ENCODE measurements around the gene CDON. TPM values are rescaled to one million over a fixed set of nuclear protein-coding genes. Genes with fewer than 3 reads are reported as not detected.

The CDON gene
- total RNA-seq, 1 donor = 12.3 TPM

GRCh38 chr11:126082251-126083109, 19.8 kb upstream of the CDON start:
- H3K9me3 ChIP-seq (ENCODE audit: low read depth, low read length) = no peaks in the 10 kb centered on the region
- H3K27me3 ChIP-seq (ENCODE audit: insufficient read depth, low read length) = peaks cover 3% of the 10 kb centered on the region
- H4K20me1 ChIP-seq (ENCODE audit: insufficient read depth, low read length) = no peaks in the 10 kb centered on the region
- no peak for DNase-seq (ENCODE audit: insufficient read length, low spot score, missing footprints)
- no peaks in the 10 kb centered on the region for H3K79me2 ChIP-seq (ENCODE audit: insufficient read depth, low read length)
- no peak overlapping the region for H3K27ac ChIP-seq (ENCODE audit: low read depth, low read length)
- no peaks in the 10 kb centered on the region for H3K36me3 ChIP-seq (ENCODE audit: insufficient read depth, low read length)
- no peak overlapping the region for H3K4me3 ChIP-seq (ENCODE audit: insufficient read depth, low read length)
- no peak overlapping the region for H2AFZ ChIP-seq (ENCODE audit: low read length)
- no peak overlapping the region for H3K4me2 ChIP-seq (ENCODE audit: insufficient read depth, low read length)
- no peaks in the 10 kb centered on the region for H3K4me1 ChIP-seq (ENCODE audit: insufficient read depth, low read length)
- TF ChIP-seq CTCF (IDR thresholded peaks at IDR 0.05; ENCODE audit: extremely low read depth, low read depth, low read length) = no peak

- H4K20me1 ChIP-seq (ENCODE audit: insufficient read depth, low read length) = no peaks in the 10 kb centered on the region
- no peaks in the 10 kb centered on the region for H3K79me2 ChIP-seq (ENCODE audit: insufficient read depth, low read length)
- H3K4me3 ChIP-seq (ENCODE audit: insufficient read depth, low read length) = no peak overlapping the region
- DNase-seq (ENCODE audit: insufficient read length, low spot score, missing footprints) = no peak
- no peak overlapping the region for H2AFZ ChIP-seq (ENCODE audit: low read length)
- no peak for TF ChIP-seq CTCF (IDR thresholded peaks at IDR 0.05; ENCODE audit: extremely low read depth, low read depth, low read length)
- no peak overlapping the region for H3K4me2 ChIP-seq (ENCODE audit: insufficient read depth, low read length)
- H3K9me3 ChIP-seq (ENCODE audit: low read depth, low read length) = no peaks in the 10 kb centered on the region
- H3K27ac ChIP-seq (ENCODE audit: low read depth, low read length) = no peak overlapping the region
- peaks cover 3% of the 10 kb centered on the region for H3K27me3 ChIP-seq (ENCODE audit: insufficient read depth, low read length)
- no peaks in the 10 kb centered on the region for H3K36me3 ChIP-seq (ENCODE audit: insufficient read depth, low read length)
- no peaks in the 10 kb centered on the region for H3K4me1 ChIP-seq (ENCODE audit: insufficient read depth, low read length)
Observed at GRCh38 chr11:126081915-126082250, 19.2 kb upstream of the CDON start.

- no peak overlapping the region for H3K4me2 ChIP-seq (ENCODE audit: insufficient read depth, low read length)
- no peak for TF ChIP-seq CTCF (IDR thresholded peaks at IDR 0.05; ENCODE audit: extremely low read depth, low read depth, low read length)
- H3K27ac ChIP-seq (ENCODE audit: low read depth, low read length) = no peak overlapping the region
- H2AFZ ChIP-seq (ENCODE audit: low read length) = peak overlapping the region; percentile 28
- DNase-seq (ENCODE audit: insufficient read length, low spot score, missing footprints) = no peak
- no peak overlapping the region for H3K4me3 ChIP-seq (ENCODE audit: insufficient read depth, low read length)
- H4K20me1 ChIP-seq (ENCODE audit: insufficient read depth, low read length) = no peaks in the 10 kb centered on the region
- H3K27me3 ChIP-seq (ENCODE audit: insufficient read depth, low read length) = peaks cover 3% of the 10 kb centered on the region
- H3K9me3 ChIP-seq (ENCODE audit: low read depth, low read length) = no peaks in the 10 kb centered on the region
- no peaks in the 10 kb centered on the region for H3K79me2 ChIP-seq (ENCODE audit: insufficient read depth, low read length)
- no peaks in the 10 kb centered on the region for H3K4me1 ChIP-seq (ENCODE audit: insufficient read depth, low read length)
- H3K36me3 ChIP-seq (ENCODE audit: insufficient read depth, low read length) = no peaks in the 10 kb centered on the region
Observed at GRCh38 chr11:126080161-126080941, 17.7 kb upstream of the CDON start.

- no peak for TF ChIP-seq CTCF (IDR thresholded peaks at IDR 0.05; ENCODE audit: extremely low read depth, low read depth, low read length)
- no peak for DNase-seq (ENCODE audit: insufficient read length, low spot score, missing footprints)
- Histone ChIP-seq H3K4me3 (ENCODE audit: insufficient read depth, low read length) (no peak overlapping the region), H3K27ac (ENCODE audit: low read depth, low read length) (no peak overlapping the region), H3K27me3 (ENCODE audit: insufficient read depth, low read length) (peaks cover 3% of the 10 kb centered on the region), H4K20me1 (ENCODE audit: insufficient read depth, low read length) (no peaks in the 10 kb centered on the region), H3K79me2 (ENCODE audit: insufficient read depth, low read length) (no peaks in the 10 kb centered on the region), H3K4me2 (ENCODE audit: insufficient read depth, low read length) (no peak overlapping the region), H3K36me3 (ENCODE audit: insufficient read depth, low read length) (no peaks in the 10 kb centered on the region), H3K4me1 (ENCODE audit: insufficient read depth, low read length) (no peaks in the 10 kb centered on the region), H3K9me3 (ENCODE audit: low read depth, low read length) (no peaks in the 10 kb centered on the region), H2AFZ (ENCODE audit: low read length) (peak overlapping the region; percentile 29)
Observed at GRCh38 chr11:126079621-126080124, 17.0 kb upstream of the CDON start.

Measured in osteoblast (primary cell).